ENCODE data around the gene VRK1.

The VRK1 gene

DNA sequence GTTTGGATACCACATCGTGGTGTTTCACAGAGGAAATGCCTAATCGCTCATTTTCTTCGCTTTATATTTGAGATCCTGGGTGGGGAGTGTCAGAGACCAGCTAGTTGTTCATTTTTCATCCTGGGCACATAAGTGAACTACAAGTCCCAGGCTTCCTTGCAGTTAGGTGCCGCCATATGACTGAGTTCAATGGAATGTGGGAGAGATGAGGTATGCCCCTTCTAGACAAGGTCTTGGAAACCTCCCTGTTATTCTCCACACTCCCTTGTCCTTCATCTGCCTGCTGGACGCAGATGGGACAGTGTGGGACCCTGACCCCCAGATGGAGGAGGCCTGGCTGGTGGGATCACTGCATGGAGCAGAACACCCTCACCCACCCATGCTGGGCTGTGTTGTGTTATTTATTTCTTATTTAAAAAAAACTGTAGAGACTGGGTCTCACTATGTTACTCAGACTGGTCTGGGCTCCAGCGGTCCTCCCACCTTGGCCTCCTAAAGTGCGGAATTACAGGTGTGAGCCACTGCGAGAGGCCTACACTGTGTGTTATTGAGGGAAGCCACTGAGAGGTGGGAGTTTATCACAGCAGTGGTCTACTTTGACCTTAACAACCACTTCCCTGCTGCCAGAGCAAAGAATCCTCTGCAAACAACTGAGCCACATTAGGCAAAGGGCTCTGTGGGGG is 42.9 kb upstream of the VRK1 start:
- TF ChIP-seq, protein P1, sequence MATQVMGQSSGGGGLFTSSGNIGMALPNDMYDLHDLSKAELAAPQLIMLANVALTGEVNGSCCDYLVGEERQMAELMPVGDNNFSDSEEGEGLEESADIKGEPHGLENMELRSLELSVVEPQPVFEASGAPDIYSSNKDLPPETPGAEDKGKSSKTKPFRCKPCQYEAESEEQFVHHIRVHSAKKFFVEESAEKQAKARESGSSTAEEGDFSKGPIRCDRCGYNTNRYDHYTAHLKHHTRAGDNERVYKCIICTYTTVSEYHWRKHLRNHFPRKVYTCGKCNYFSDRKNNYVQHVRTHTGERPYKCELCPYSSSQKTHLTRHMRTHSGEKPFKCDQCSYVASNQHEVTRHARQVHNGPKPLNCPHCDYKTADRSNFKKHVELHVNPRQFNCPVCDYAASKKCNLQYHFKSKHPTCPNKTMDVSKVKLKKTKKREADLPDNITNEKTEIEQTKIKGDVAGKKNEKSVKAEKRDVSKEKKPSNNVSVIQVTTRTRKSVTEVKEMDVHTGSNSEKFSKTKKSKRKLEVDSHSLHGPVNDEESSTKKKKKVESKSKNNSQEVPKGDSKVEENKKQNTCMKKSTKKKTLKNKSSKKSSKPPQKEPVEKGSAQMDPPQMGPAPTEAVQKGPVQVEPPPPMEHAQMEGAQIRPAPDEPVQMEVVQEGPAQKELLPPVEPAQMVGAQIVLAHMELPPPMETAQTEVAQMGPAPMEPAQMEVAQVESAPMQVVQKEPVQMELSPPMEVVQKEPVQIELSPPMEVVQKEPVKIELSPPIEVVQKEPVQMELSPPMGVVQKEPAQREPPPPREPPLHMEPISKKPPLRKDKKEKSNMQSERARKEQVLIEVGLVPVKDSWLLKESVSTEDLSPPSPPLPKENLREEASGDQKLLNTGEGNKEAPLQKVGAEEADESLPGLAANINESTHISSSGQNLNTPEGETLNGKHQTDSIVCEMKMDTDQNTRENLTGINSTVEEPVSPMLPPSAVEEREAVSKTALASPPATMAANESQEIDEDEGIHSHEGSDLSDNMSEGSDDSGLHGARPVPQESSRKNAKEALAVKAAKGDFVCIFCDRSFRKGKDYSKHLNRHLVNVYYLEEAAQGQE (IDR thresholded peaks at IDR 0.05; ENCODE audit: insufficient replicate concordance, low read depth), result no peak
- TF ChIP-seq SPI1 (IDR thresholded peaks at IDR 0.05; ENCODE audit: borderline replicate concordance, low read depth), result no peak
- DNase-seq (ENCODE audit: low read depth in 1 of 2, low spot score in 1 of 2), result no peak
- H3K4me3 ChIP-seq (replicated peaks; ENCODE audit: insufficient read depth, low read length), result no peak overlapping the region
- H3K27ac ChIP-seq (replicated peaks), result peak overlapping the region; percentile 87; the same call in 1 of the 2 replicates
- no peaks in the 10 kb centered on the region for H3K27me3 ChIP-seq (ENCODE audit: insufficient read depth, poor library complexity, severe bottlenecking)

GRCh38 chr14:96754845-96755184 is 42.4 kb upstream of the VRK1 start:
- no peaks in the 10 kb centered on the region for H3K27me3 ChIP-seq (ENCODE audit: insufficient read depth, poor library complexity, severe bottlenecking)
- no peak for TF ChIP-seq CTCF (IDR thresholded peaks at IDR 0.05; ENCODE audit: insufficient read depth, low read length)
- no peak for TF ChIP-seq POLR2AphosphoS5 (IDR thresholded peaks at IDR 0.05; ENCODE audit: low read depth)
- TF ChIP-seq, protein P1 (IDR thresholded peaks at IDR 0.05; ENCODE audit: insufficient replicate concordance, low read depth), result no peak
- TF ChIP-seq GABPA (IDR thresholded peaks at IDR 0.05; ENCODE audit: low read depth), result no peak
- TF ChIP-seq SPI1 (IDR thresholded peaks at IDR 0.05; ENCODE audit: borderline replicate concordance, low read depth), result no peak
- DNase-seq (ENCODE audit: low read depth in 1 of 2, low spot score in 1 of 2), result no peak
- no peak overlapping the region for H3K4me3 ChIP-seq (replicated peaks; ENCODE audit: insufficient read depth, low read length)
- no peak overlapping the region for H3K27ac ChIP-seq (replicated peaks)

GRCh38 chr14:96756745-96757144 is 40.4 kb upstream of the VRK1 start:
- no peak for DNase-seq (ENCODE audit: low read depth in 1 of 2, low spot score in 1 of 2)
- H3K4me3 ChIP-seq (replicated peaks; ENCODE audit: insufficient read depth, low read length), result no peak overlapping the region
- 0 out of 2 replicates have a peak, but pooled peaks have one; percentile 6 for TF ChIP-seq SPI1 (IDR thresholded peaks at IDR 0.05; ENCODE audit: borderline replicate concordance, low read depth)
- TF ChIP-seq POLR2AphosphoS5 (IDR thresholded peaks at IDR 0.05; ENCODE audit: low read depth), result no peak
- no peaks in the 10 kb centered on the region for H3K27me3 ChIP-seq (ENCODE audit: insufficient read depth, poor library complexity, severe bottlenecking)
- no peak overlapping the region for H3K27ac ChIP-seq (replicated peaks)

DNA sequence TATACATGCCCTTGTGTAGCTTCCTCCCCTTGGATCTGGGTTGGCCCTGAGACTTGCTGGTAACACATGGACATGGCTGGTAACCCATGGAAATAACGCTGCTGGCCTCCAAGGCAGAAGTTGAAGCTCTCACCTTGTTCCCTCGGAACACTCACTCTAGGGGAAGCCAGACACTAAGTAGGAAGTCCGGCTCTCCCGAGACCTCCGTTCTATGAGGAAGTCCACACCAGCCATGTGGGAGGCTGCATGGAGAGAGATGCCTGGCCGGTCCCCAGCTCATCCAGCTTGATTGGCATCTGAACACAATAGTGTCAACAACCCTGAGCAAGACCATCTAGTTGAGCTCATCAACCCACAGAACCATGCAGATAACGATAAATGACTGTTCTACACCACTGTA is 39.7 kb upstream of the VRK1 start:
- TF ChIP-seq, protein P1 (IDR thresholded peaks at IDR 0.05; ENCODE audit: insufficient replicate concordance, low read depth), result no peak
- no peak for TF ChIP-seq CTCF (IDR thresholded peaks at IDR 0.05; ENCODE audit: insufficient read depth, low read length)
- peak; percentile 72; the same call in 1 of the 2 replicates for TF ChIP-seq SPI1 (IDR thresholded peaks at IDR 0.05; ENCODE audit: borderline replicate concordance, low read depth)
- no peak for TF ChIP-seq GABPA (IDR thresholded peaks at IDR 0.05; ENCODE audit: low read depth)
- TF ChIP-seq POLR2AphosphoS5 (IDR thresholded peaks at IDR 0.05; ENCODE audit: low read depth), result no peak
- DNase-seq (ENCODE audit: low read depth in 1 of 2, low spot score in 1 of 2), result peak; percentile 54 to 66
- H3K27ac ChIP-seq (replicated peaks), result peak overlapping the region; percentile 1; the same call in 1 of the 2 replicates
- H3K4me3 ChIP-seq (replicated peaks; ENCODE audit: insufficient read depth, low read length), result no peak overlapping the region
- H3K27me3 ChIP-seq (ENCODE audit: insufficient read depth, poor library complexity, severe bottlenecking), result no peaks in the 10 kb centered on the region

Measured in HL-60 (cell line).